Ovary (tissue), 9 donors: Measurements from ENCODE around the gene LRRC8C. TPM values are rescaled to one million over a fixed set of nuclear protein-coding genes. Genes with fewer than 3 reads are reported as not detected.

Experiments used
- DNase-seq, 5 donors: peaks; one replicate each; pipeline ENCODE4 v3.0.0-alpha.2; 2019 to 2020
- H3K27ac ChIP-seq, 2 donors: fragments of 200-600 bp; one replicate each; pipeline versions ENCODE4 v1.5.1 to v1.8.0; 2019 to 2022
- H3K27me3 ChIP-seq: fragments of 200-600 bp; one replicate; pipeline ENCODE4 v1.8.0; 2022
- H3K36me3 ChIP-seq: fragments of 200-600 bp; sonication (generic); one replicate; pipeline ENCODE4 v1.5.1; 2019
- H3K4me1 ChIP-seq: one replicate; pipeline ENCODE4 v1.8.1; 2013; ENCODE audit warnings: mild to moderate bottlenecking, moderate library complexity; ENCODE audit not compliant: insufficient read depth
- H3K4me3 ChIP-seq: fragments of 200-600 bp; sonication (generic); one replicate; pipeline ENCODE4 v1.5.1; 2017
- H3K9me3 ChIP-seq, 2 donors: fragments of 200-600 bp in 1 of 2; sonication (generic) in 1 of 2; one replicate each; pipeline versions ENCODE4 v1.5.1 to v1.8.1; 2013 to 2019; ENCODE audit warnings: mild to moderate bottlenecking in 1 of 2, moderate library complexity in 1 of 2
- CTCF ChIP-seq, 3 donors: fragments of 450-650 bp in 2 of 3; fragments of 200-600 bp in 1 of 3; IDR thresholded peaks; one replicate each; pipeline versions ENCODE4 v1.5.1 to v1.8.0; 2016 to 2022; ENCODE audit warnings: antibody characterized with exemption in 3 of 3, mild to moderate bottlenecking in 1 of 3
- EP300 ChIP-seq: sonication (generic); formaldehyde crosslinking; IDR thresholded peaks from one replicate; pipeline ENCODE4 v1.6.1; 2017; ENCODE audit warnings: antibody characterized with exemption
- POLR2A ChIP-seq: fragments of 450-650 bp; IDR thresholded peaks from one replicate; pipeline ENCODE4 v1.6.1; 2017; ENCODE audit warnings: antibody characterized with exemption, mild to moderate bottlenecking, moderate library complexity
- WGBS, 3 donors: extraction: QIAGEN DNeasy Blood & Tissue Kit in 1 of 3; methylation state at CpG; one replicate each; pipeline versions ENCODE4 v1.1.5 to v1.1.7; 2013 to 2017; 5-methylcytosine and 5-hydroxymethylcytosine counted together
- intact Hi-C, 4 donors: fragments of 100-400 bp; cut with DNase I; formaldehyde crosslinking; loops; one replicate each; pipeline versions ENCODE4 v1.11.0 to v1.15.1; 2022 to 2023
- polyA plus RNA-seq, 2 donors: library from polyadenylated mRNA; stranded (reverse); fragments of 200-250 nt in 1 of 2; fragments of 350-450 nt in 1 of 2; fragmentation: Illumina TruSeq in 1 of 2; extraction: RNeasy Lipid Tissue Mini Kit (QIAGEN cat#74804) in 1 of 2; gene quantifications; one replicate each; pipeline ENCODE4 v1.2.3, GENCODE V29; 2013 to 2014
- total RNA-seq, 7 donors: library from RNA; depleted of rRNA in 2 of 7; stranded (reverse); fragments of >200 nt in 2 of 7; fragmentation: NEBNext Ultra II Directional in 3 of 7; extraction: Animal tissue kit (Norgen Biotek cat#: 25700) in 3 of 7; gene quantifications; one replicate each; pipeline versions ENCODE4 v1.1.0 to v1.2.4, GENCODE V29; 2016 to 2023
- donor health status: DM: no; HTN: no; CAD: no; lungs with moderate emphysema.
- donor health status: DM: no; HTN: no; CAD: no.
- donor health status: Bipolar disorder and iron deficiency.
- donor health status: DM: yes; HTN: yes; CAD: no.
- donor health status: DM: no; HTN: no; CAD: no.
- donor health status: DM: yes; HTN: yes; CAD: no.

LRRC8C gene
- total and polyA plus RNA-seq, 9 donors, result 5.6 to 11.1 (median 7.2) TPM

DNA sequence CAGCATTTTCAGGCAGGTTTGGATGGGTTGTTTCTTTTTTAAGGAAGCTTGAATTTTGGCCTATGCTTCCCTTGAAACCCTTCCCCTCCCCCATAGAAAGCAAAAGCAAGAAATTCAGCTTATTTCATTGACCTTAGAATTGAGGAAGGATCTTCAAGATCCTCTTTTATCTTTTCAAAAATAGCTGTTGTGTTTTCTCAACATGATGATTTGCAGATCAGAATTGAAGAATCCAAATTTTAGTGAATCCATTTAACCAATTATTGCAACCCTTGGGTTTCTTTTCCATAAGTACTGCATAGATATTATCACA lies 73.7 kb downstream of the LRRC8C start:
- DNase-seq, result no peak
- no peaks in the 10 kb centered on the region for H3K27me3 ChIP-seq
- H3K4me1 ChIP-seq, result peaks cover under 1% of the 10 kb centered on the region
- H3K36me3 ChIP-seq, result no peaks in the 10 kb centered on the region
- intact Hi-C loops, result no loop called here
- no peak overlapping the region for H3K4me3 ChIP-seq
- no peak for TF ChIP-seq CTCF (IDR thresholded peaks at IDR 0.05)
- TF ChIP-seq POLR2A, result no peak
- TF ChIP-seq EP300, result no peak
- no peaks in the 10 kb centered on the region for H3K9me3 ChIP-seq
- no peak overlapping the region for H3K27ac ChIP-seq

- H3K4me1 ChIP-seq, result no peaks in the 10 kb centered on the region
- intact Hi-C loops, result no loop called here
- H3K4me3 ChIP-seq, result no peak overlapping the region
- H3K27ac ChIP-seq, result no peak overlapping the region
- H3K27me3 ChIP-seq, result no peaks in the 10 kb centered on the region
- no peaks in the 10 kb centered on the region for H3K9me3 ChIP-seq
- DNase-seq, result no peak
- TF ChIP-seq CTCF (IDR thresholded peaks at IDR 0.05) (no peak), EP300 (no peak), POLR2A (no peak)
- 83 to 86% (median 84%) methylated on average over 6 of the region's 6 CpGs for WGBS, 3 donors
- H3K36me3 ChIP-seq, result no peaks in the 10 kb centered on the region
Measured at GRCh38 chr1:89708751-89709375, 75.9 kb downstream of the LRRC8C start.

DNA sequence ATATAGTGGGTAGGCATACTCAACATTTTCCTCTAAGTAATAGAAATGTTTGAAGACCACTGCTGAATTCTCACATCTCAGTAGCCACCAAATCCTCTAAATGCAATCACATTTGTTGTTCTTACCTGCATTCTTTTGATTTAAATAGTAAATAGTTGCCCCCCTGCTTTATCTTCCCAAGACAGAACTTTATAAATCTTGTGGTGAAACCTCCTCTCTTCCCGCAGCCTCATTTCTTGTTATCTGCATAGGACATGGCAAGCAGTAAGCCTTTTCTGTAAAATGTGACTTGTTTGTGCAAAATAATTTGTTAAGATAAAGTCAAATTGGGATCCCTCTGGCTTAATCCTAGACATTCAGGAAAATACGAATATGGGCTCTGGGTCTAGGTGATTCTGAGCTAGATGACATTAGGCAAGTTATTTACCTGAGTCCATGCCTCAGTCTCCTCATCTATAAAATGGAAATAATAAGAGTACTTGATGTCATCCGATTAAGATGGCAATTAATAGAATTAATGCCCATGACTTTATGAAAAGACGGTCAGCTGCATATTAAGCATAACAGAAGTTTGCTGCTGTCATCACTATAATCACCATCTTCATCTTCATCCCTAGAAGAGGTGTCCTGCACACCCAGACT lies 77.7 kb downstream of the LRRC8C start:
- no peaks in the 10 kb centered on the region for H3K27me3 ChIP-seq
- no peak for TF ChIP-seq CTCF (IDR thresholded peaks at IDR 0.05)
- TF ChIP-seq EP300, result no peak
- TF ChIP-seq POLR2A, result no peak
- intact Hi-C loops, result no loop called here
- H3K4me3 ChIP-seq, result no peak overlapping the region
- 96 to 98% (median 96%) methylated on average over 4 of the region's 4 CpGs for WGBS, 3 donors
- H3K36me3 ChIP-seq, result no peaks in the 10 kb centered on the region
- H3K4me1 ChIP-seq, result no peaks in the 10 kb centered on the region
- DNase-seq, result no peak
- no peaks in the 10 kb centered on the region for H3K9me3 ChIP-seq
- no peak overlapping the region for H3K27ac ChIP-seq

- 89 to 94% (median 94%) methylated on average over 5 of the region's 5 CpGs for WGBS, 3 donors
- no peaks in the 10 kb centered on the region for H3K27me3 ChIP-seq
- intact Hi-C loops, result no loop called here
- no peaks in the 10 kb centered on the region for H3K4me1 ChIP-seq
- H3K27ac ChIP-seq, result no peak overlapping the region
- no peak for DNase-seq
- H3K4me3 ChIP-seq, result no peak overlapping the region
- no peak for TF ChIP-seq POLR2A
- TF ChIP-seq EP300, result no peak
- no peak for TF ChIP-seq CTCF (IDR thresholded peaks at IDR 0.05)
- no peaks in the 10 kb centered on the region for H3K9me3 ChIP-seq
- no peaks in the 10 kb centered on the region for H3K36me3 ChIP-seq
Measured at GRCh38 chr1:89711140-89711778, 78.3 kb downstream of the LRRC8C start.
